Activated CD8-positive, alpha-beta memory T cell treated with anti-CD3 and anti-CD28 coated beads for 36 hours (primary cell): ENCODE results near the gene MYO9B. TPM values are rescaled to one million over a fixed set of nuclear protein-coding genes. Genes with fewer than 3 reads are reported as not detected.

Experiments
- CTCF ChIA-PET: fragments of 350-600 bp; sonication (Branson Sonifier 250); formaldehyde crosslinking; loops from one replicate; lab custom pipeline; 2021; ENCODE audit warnings: antibody characterized with exemption; lab: Charles Lee
- POLR2A ChIA-PET: fragments of 350-600 bp; sonication (Branson Sonifier 250); formaldehyde crosslinking; loops from one replicate; lab custom pipeline; 2021; ENCODE audit warnings: antibody characterized with exemption; lab: Charles Lee
- total RNA-seq, 2 experiments: library from RNA; stranded (reverse); gene quantifications; one replicate each; pipeline ENCODE4 v1.2.3, GENCODE V29; 2021

MYO9B gene
- total RNA-seq, 2 experiments from 2014 or later, result 100 to 105 TPM

GRCh38 chr19:17054746-17055145, 20.8 kb upstream of the MYO9B start:
- ChIA-PET CTCF (interaction anchor here (0.6 kb wide), 1 partner anchor 331 kb away, joined by 3 read pairs; no protein-coding TSS in a partner anchor), POLR2A (interaction anchor here (0.6 kb wide), 1 partner anchor 335 kb away, joined by 4 read pairs; no protein-coding TSS in a partner anchor)

- ChIA-PET CTCF (no interaction called here), POLR2A (interaction anchor here (0.6 kb wide), 1 partner anchor 238 kb away, joined by 5 read pairs; no protein-coding TSS in a partner anchor)
Measured at GRCh38 chr19:17055636-17056035, 19.9 kb upstream of the MYO9B start.

GRCh38 chr19:17058236-17058635, 17.3 kb upstream of the MYO9B start:
- POLR2A ChIA-PET, result no interaction called here
- CTCF ChIA-PET, result no interaction called here

GRCh38 chr19:17060802-17061201, 14.8 kb upstream of the MYO9B start:
- CTCF ChIA-PET, result no interaction called here
- POLR2A ChIA-PET, result no interaction called here

- ChIA-PET POLR2A (no interaction called here), CTCF (no interaction called here)
Measured at GRCh38 chr19:17061205-17061604, 14.4 kb upstream of the MYO9B start.

GRCh38 chr19:17061691-17062090, 13.9 kb upstream of the MYO9B start:
- ChIA-PET POLR2A (no interaction called here), CTCF (no interaction called here)

- CTCF ChIA-PET, result no interaction called here
- POLR2A ChIA-PET, result no interaction called here
Measured at GRCh38 chr19:17063428-17063827, 12.1 kb upstream of the MYO9B start.

GRCh38 chr19:17069193-17069592, 6.4 kb upstream of the MYO9B start:
- ChIA-PET POLR2A (no interaction called here), CTCF (no interaction called here)

- ChIA-PET POLR2A (no interaction called here), CTCF (interaction anchor here (0.5 kb wide), 1 partner anchor 99 kb away, joined by 5 read pairs; no protein-coding TSS in a partner anchor)
Measured at GRCh38 chr19:17070421-17070820, 5.2 kb upstream of the MYO9B start.

- CTCF ChIA-PET, result interaction anchor here (0.5 to 1.2 kb wide), 2 partner anchors 17 to 99 kb away, joined by 3 to 5 read pairs; no protein-coding TSS in a partner anchor
Measured at GRCh38 chr19:17070912-17071311, 4.7 kb upstream of the MYO9B start.

GRCh38 chr19:17073869-17074633, 1.5 kb upstream of the MYO9B start:
- POLR2A ChIA-PET, result interaction anchor here (0.7 kb wide), 1 partner anchor 193 kb away, joined by 3 read pairs; no protein-coding TSS in a partner anchor
- CTCF ChIA-PET, result interaction anchor here (0.6 to 1.7 kb wide), 4 partner anchors 15 to 208 kb away, joined by 3 to 4 read pairs (median 4); partner anchors contain the start of gene USE1

More at GRCh38 chr19:17070912-17071311, 4.7 kb upstream of the MYO9B start:
- POLR2A ChIA-PET, result no interaction called here

GRCh38 chr19:17074634-17075034, 943 bp upstream of the MYO9B start:
- ChIA-PET CTCF (interaction anchor here (0.6 to 1.7 kb wide), 3 partner anchors 15 to 208 kb away, joined by 4 read pairs; no protein-coding TSS in a partner anchor), POLR2A (interaction anchor here (0.6 to 0.7 kb wide), 2 partner anchors 113 to 192 kb away, joined by 3 read pairs; no protein-coding TSS in a partner anchor)

GRCh38 chr19:17075864-17076542, 426 bp downstream of the MYO9B start:
- CTCF ChIA-PET, result interaction anchor here (0.5 to 0.6 kb wide), 3 partner anchors 48 to 333 kb away, joined by 3 to 7 read pairs (median 3); no protein-coding TSS in a partner anchor
- POLR2A ChIA-PET, result interaction anchor here (0.7 to 1.2 kb wide), 6 partner anchors 50 to 494 kb away, joined by 3 to 8 read pairs (median 4); partner anchors contain the start of genes MED26 and USE1

GRCh38 chr19:17076543-17076991, 990 bp downstream of the MYO9B start:
- POLR2A ChIA-PET, result interaction anchor here (0.6 to 1.2 kb wide), 5 partner anchors 49 to 493 kb away, joined by 3 to 4 read pairs (median 3); partner anchors contain the start of genes DDA1 and USE1
- CTCF ChIA-PET, result interaction anchor here (0.5 to 0.6 kb wide), 3 partner anchors 49 to 332 kb away, joined by 3 to 7 read pairs (median 3); no protein-coding TSS in a partner anchor

- ChIA-PET POLR2A (no interaction called here), CTCF (interaction anchor here (1.1 kb wide), 1 partner anchor 183 kb away, joined by 3 read pairs; no protein-coding TSS in a partner anchor)
Measured at GRCh38 chr19:17077447-17078028, 2.0 kb downstream of the MYO9B start.

- POLR2A ChIA-PET, result no interaction called here
- CTCF ChIA-PET, result interaction anchor here (0.6 to 1.1 kb wide), 2 partner anchors 182 to 1493 kb away, joined by 3 to 4 read pairs; partner anchors contain the start of gene UBA52
Measured at GRCh38 chr19:17078036-17078919, 2.7 kb downstream of the MYO9B start.

- CTCF ChIA-PET, result no interaction called here
Measured at GRCh38 chr19:17078920-17079709, 3.5 kb downstream of the MYO9B start.

More at GRCh38 chr19:17078920-17079709, 3.5 kb downstream of the MYO9B start:
- POLR2A ChIA-PET, result no interaction called here
